Femur (tissue), 1 donor: ENCODE results near the gene CEMP1.
"Not testable (repeated sequence)": the region's sequence is repeated elsewhere in the genome, so short reads cannot be mapped to it uniquely, and the experiment has no call there.

Experiments
- DNase-seq: peaks from one replicate; pipeline ENCODE4 v3.0.0-alpha.2; 2017

Gene CEMP1

DNA sequence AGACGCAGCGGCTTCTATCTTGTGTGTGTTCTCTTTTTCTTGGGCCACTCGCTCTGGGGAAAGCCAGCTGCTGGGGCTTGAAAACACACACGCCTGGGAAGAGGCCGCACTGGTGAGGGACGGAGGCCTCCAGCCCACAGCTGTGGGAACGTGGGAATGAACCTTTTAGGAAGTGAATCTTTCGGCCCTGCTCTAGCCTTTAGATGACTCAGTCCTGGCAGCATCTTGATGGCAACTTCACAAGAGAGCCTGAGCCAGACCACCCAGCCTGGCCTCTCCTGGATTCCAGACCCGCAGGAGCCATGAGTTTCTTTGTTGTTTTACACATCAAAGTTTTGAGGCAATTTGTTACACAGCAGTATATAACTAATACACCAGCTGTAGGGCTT, 4.4 kb upstream of the CEMP1 start:
- DNase-seq = no peak

DNA sequence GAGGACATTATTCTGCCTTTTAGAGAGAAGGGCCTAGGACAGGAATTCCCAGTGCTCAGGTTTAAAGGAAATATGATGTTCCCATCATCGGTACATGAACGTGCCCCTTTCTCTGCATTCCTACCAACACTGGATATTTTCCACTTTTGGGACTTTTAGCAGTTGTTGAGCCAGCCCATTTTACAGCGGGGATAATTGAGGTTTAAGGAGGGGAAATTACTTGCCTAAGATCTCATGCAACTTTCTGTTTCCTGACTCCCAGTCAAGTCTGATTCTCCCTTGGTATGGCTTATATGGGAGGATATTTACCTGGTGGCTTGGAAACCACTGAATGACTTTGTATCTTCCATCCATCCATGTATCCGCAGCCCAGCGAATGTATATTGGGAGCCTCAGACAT, 3.1 kb upstream of the CEMP1 start:
- not testable (repeated sequence) for DNase-seq

DNA sequence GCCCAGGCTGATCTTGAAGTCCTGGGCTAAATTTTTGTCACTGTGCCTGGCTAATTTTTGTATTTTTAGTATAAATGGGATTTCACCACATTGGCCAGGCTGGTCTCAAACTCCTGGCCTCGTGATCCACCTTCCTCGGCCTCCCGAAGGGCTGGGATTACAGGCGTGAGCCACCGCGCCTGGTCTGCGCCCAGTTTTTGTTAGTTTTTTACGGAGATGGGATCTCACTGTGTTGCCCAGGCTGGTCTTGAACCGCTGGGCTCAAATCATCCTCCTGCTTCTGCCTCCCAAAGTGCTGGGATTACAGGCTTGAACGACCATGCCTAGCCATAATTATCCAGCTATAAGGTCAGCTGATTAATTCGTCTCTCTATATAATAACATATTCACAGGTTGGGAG, 2.7 kb upstream of the CEMP1 start:
- DNase-seq = no peak

GRCh38 chr16:2533142-2533755, 2.0 kb upstream of the CEMP1 start:
- DNase-seq = not testable (repeated sequence)

GRCh38 chr16:2532494-2533141, 1.4 kb upstream of the CEMP1 start:
- DNase-seq = peak; percentile 80

- peak; percentile 98 for DNase-seq
Measured at GRCh38 chr16:2531696-2532493, 687 bp upstream of the CEMP1 start.

GRCh38 chr16:2530629-2531318, 434 bp downstream of the CEMP1 start:
- peak; percentile 46 for DNase-seq

DNA sequence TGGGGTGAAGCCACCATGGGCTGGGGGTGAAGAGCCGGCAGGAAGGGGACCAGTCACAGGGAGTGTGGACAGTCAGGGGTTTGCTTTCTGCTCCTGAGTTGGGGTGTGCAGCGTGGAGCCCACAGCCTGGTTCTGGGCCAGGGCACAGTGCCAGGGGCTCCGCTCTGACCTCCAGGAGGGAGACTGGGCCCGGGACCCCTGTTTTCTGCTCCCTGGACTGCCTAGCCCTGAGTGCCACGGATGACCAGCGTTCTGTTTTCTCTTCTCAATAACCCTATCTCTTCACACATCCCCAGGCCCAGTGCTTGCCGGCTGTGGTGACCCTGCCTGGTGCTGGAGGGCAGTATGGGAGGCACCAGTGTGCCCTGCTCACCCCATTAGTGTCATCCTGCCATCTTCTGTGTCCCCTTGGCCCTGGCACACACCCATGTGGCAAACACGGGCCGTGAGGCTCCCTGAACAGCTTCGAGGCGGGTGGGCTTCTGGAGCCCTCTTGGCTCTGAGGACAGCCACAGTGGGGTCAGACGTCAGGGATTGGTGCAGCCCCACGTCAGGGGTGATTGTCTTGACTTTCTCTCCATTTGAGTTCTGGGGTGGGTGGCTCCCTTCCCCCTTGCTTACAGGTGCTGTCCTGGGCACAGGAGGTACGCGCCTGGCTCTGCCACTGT, 1.1 kb downstream of the CEMP1 start:
- peak; percentile 23 for DNase-seq

- peak; percentile 22 for DNase-seq
Measured at GRCh38 chr16:2529061-2529931, 1.9 kb downstream of the CEMP1 start.

DNA sequence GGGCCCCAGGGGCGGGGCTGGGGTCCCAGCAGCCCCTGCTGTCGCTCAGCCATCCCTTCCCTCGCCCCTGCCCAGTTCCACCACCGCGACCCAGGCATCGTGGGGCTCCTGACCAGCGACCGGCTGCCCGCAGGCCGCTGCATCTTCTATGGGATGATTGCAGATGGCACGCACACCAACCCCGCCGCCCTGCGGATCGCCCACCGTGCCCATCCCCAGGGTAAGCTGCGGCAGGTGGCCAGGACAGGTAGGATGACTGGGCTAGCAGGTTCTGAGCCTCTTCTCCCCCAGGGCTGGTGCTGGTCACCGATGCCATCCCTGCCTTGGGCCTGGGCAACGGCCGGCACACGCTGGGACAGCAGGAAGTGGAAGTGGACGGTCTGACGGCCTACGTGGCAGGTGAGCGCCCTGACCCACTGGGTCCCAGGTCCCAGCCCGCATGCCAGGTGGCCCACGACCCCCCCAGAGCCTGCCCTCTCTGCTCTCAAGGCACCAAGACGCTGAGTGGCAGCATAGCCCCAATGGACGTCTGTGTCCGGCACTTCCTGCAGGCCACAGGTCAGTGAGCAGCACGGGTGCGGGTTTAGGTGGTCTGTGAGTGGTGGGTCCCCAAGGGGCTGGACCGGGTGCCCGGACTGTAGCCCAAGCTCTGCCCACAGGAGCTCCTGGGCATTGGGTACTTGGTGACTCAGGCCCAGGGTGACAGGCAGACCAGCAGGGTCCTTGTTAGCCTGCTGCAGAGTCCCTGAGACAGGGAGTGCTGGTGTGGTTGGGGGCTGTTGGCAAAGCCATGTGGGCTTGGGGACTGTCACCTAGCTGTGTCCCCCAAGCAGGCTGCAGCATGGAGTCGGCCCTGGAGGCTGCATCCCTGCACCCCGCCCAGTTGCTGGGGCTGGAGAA, 2.8 kb downstream of the CEMP1 start:
- DNase-seq = no peak

DNA sequence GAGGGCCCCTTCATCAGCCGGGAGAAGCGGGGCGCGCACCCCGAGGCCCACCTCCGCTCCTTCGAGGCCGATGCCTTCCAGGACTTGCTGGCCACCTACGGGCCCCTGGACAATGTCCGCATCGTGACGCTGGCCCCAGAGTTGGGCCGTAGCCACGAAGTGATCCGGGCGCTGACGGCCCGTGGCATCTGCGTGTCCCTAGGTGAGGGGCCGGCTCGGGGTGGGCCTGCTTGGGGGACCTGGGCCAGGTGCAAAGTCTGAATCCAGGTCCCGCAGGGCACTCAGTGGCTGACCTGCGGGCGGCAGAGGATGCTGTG, 3.5 kb downstream of the CEMP1 start:
- DNase-seq = no peak

DNA sequence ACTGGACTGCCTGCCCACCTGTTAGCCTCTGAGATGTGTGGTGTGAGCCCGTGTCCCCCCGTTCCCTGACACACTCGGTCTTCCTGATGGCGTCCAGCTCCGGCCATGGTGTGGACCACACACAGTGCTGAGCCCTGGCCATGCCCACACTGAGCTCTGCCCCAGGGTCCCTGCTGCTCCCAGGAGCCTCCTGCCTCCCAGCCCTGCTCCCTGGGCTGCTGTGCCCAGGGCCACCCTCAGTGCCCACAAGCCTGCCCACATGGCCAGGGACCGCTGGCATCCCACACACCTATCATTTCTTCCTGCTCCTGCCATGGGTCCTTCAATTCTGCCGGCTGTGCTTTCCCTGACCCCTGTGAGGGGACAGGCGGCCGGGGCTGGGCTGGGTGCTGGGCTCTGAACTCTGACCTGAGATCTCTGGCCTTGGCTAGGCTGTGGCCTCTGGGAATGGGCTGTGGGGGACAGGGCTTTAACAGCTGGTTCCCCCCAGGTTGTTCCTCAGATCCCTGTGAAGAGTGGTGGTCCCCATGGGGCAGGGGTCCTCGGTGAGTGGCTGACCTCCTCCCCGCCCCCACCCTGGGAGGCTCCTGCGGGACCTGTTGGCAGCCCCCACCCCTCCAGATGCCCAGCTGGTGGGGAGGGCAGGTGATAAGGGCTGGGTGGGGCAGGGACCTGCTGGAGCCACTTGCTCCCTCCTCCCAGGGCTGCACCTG, 4.0 kb downstream of the CEMP1 start:
- DNase-seq = no peak

DNA sequence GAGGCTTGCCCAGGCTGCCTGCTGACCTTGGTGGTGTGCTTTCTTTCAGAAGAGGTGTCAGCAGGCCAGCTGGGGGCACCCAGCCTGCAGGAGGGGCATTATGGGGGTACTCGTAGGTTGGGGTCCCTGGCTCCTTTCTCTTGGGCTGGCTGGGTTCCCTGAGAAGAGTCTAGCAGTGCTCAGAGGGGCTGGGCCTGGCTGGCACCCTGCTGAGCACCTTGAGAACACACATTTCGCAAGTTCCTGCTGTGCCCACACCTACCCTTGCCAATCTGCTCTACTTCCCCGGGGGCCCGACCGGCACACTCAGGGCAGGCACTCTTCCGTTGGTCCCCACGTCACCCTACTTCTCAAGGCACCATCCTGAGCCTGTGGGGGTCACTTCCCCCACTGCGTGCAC, 5.1 kb downstream of the CEMP1 start:
- peak; percentile 24 for DNase-seq

- no peak for DNase-seq
Measured at GRCh38 chr16:2524339-2524938, 6.8 kb downstream of the CEMP1 start.

- peak; percentile 18 for DNase-seq
Measured at GRCh38 chr16:2523801-2524231, 7.4 kb downstream of the CEMP1 start.

- DNase-seq = peak; percentile 46
Measured at GRCh38 chr16:2520784-2521531, 10.2 kb downstream of the CEMP1 start.

DNA sequence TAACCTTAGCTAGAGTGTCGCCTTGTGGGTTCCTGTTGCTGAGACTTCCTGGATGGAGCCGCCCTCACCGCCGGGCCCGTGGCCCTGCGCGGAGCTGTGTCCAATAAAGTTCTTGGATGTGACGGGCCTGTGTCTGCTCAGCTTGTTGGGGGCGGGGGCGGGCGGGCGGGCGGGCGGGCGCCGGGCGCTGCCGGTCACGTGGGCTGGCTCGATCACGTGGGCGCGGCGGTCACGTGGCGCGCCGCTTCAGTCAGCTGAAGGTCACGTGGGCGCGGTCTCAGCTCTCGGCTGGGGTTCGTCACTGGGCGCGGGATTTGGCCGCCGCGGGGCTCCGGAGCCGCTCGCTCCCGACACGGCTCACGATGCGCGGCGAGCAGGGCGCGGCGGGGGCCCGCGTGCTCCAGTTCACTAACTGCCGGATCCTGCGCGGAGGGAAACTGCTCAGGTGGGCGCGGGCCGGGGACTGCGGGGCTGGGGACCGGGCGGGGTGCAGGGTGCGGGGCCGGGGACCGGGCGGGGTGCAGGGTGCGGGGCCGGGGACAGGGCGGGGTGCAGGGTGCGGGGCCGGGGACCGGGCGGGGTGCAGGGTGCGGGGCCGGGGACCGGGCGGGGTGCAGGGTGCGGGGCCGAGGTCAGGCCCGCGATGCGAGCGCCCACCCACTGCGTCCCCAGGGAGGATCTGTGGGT, 11.0 kb downstream of the CEMP1 start, which contains the start of gene AMDHD2:
TSS of gene AMDHD2 (plus strand) at position 275 of the 687 bp plus-strand sequence. CDS start at position 363, 88 bp downstream.
- DNase-seq = peak; percentile 94

DNA sequence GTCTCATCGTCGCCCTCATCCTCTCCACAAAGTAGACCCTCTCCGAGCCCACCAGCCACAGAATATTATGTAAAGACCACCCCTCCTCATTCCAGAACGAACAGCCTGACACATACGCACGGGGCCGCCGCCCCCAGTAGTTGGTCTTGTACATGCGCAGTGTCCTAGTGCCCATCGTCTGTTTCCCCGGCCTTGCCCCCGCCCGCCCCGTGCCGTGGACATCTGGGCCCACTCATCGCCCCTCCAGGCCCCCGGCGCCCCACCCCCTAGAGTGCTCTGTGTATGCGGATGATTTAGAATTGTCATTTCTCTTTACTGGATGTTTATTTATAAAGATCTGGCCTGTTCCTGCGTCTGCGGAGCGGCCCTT, 11.5 kb downstream of the CEMP1 start:
- no peak for DNase-seq
